Measurements from ENCODE around the gene CCL16. TPM values are rescaled to one million over a fixed set of nuclear protein-coding genes. Genes with fewer than 3 reads are reported as not detected.

The CCL16 gene
- total RNA-seq, 1 donor: not detected

DNA sequence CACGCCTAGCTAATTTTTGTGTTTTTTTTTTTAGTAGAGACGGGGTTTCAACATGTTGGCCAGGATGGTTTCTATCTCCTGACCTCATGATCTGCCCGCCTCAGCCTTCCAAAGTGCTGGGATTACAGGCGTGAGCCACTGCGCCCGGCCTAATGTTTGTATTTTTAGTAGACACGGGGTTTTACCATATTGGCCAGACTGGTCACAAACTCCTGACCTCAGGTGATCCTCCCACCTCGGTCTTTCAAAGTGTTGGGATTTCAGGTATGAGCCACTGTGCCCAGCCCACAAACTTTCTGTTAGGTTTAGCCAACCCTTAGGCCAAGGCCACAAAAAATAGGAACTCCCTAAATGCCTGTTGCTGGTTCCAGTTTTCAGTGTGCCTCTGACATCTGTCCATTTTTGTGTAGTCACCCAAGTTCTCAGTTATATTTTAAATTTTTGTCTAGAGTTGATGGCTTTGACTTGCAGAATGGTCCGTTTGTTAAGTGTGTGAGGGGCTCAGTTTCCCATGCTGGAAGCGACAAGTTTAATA is 12.7 kb downstream of the CCL16 start:
- no peak for TF ChIP-seq CTCF (IDR thresholded peaks at IDR 0.05; ENCODE audit: extremely low read depth, low read depth, low read length)
- no peak overlapping the region for H2AFZ ChIP-seq (ENCODE audit: low read length)
- H3K27ac ChIP-seq (ENCODE audit: low read depth, low read length): no peak overlapping the region
- H3K79me2 ChIP-seq (ENCODE audit: insufficient read depth, low read length): no peaks in the 10 kb centered on the region
- H4K20me1 ChIP-seq (ENCODE audit: insufficient read depth, low read length): no peaks in the 10 kb centered on the region
- peaks cover 9% of the 10 kb centered on the region for H3K27me3 ChIP-seq (ENCODE audit: insufficient read depth, low read length)
- no peak for DNase-seq (ENCODE audit: insufficient read length, low spot score, missing footprints)
- no peak overlapping the region for H3K4me3 ChIP-seq (ENCODE audit: insufficient read depth, low read length)
- H3K36me3 ChIP-seq (ENCODE audit: insufficient read depth, low read length): no peaks in the 10 kb centered on the region
- peaks cover 4% of the 10 kb centered on the region for H3K4me1 ChIP-seq (ENCODE audit: insufficient read depth, low read length)
- H3K9me3 ChIP-seq (ENCODE audit: low read depth, low read length): no peaks in the 10 kb centered on the region
- no peak overlapping the region for H3K4me2 ChIP-seq (ENCODE audit: insufficient read depth, low read length)

- no peak overlapping the region for H3K27ac ChIP-seq (ENCODE audit: low read depth, low read length)
- no peak overlapping the region for H3K4me2 ChIP-seq (ENCODE audit: insufficient read depth, low read length)
- H3K27me3 ChIP-seq (ENCODE audit: insufficient read depth, low read length): peaks cover 12% of the 10 kb centered on the region
- no peak for TF ChIP-seq CTCF (IDR thresholded peaks at IDR 0.05; ENCODE audit: extremely low read depth, low read depth, low read length)
- H3K79me2 ChIP-seq (ENCODE audit: insufficient read depth, low read length): no peaks in the 10 kb centered on the region
- H4K20me1 ChIP-seq (ENCODE audit: insufficient read depth, low read length): no peaks in the 10 kb centered on the region
- no peak for DNase-seq (ENCODE audit: insufficient read length, low spot score, missing footprints)
- H3K36me3 ChIP-seq (ENCODE audit: insufficient read depth, low read length): no peaks in the 10 kb centered on the region
- no peaks in the 10 kb centered on the region for H3K4me1 ChIP-seq (ENCODE audit: insufficient read depth, low read length)
- H3K4me3 ChIP-seq (ENCODE audit: insufficient read depth, low read length): no peak overlapping the region
- no peaks in the 10 kb centered on the region for H3K9me3 ChIP-seq (ENCODE audit: low read depth, low read length)
- no peak overlapping the region for H2AFZ ChIP-seq (ENCODE audit: low read length)
Measured at GRCh38 chr17:35965272-35965671, 16.0 kb downstream of the CCL16 start.

- H3K9me3 ChIP-seq (ENCODE audit: low read depth, low read length): no peaks in the 10 kb centered on the region
Measured at GRCh38 chr17:35963663-35964062, 17.6 kb downstream of the CCL16 start.

GRCh38 chr17:35953720-35954119 is 27.6 kb downstream of the CCL16 start:
- no peaks in the 10 kb centered on the region for H4K20me1 ChIP-seq (ENCODE audit: insufficient read depth, low read length)
- no peaks in the 10 kb centered on the region for H3K9me3 ChIP-seq (ENCODE audit: low read depth, low read length)
- no peak overlapping the region for H3K4me3 ChIP-seq (ENCODE audit: insufficient read depth, low read length)
- peaks cover 15% of the 10 kb centered on the region for H3K27me3 ChIP-seq (ENCODE audit: insufficient read depth, low read length)
- H2AFZ ChIP-seq (ENCODE audit: low read length): no peak overlapping the region
- H3K79me2 ChIP-seq (ENCODE audit: insufficient read depth, low read length): no peaks in the 10 kb centered on the region
- no peak overlapping the region for H3K4me2 ChIP-seq (ENCODE audit: insufficient read depth, low read length)
- TF ChIP-seq CTCF (IDR thresholded peaks at IDR 0.05; ENCODE audit: extremely low read depth, low read depth, low read length): no peak
- no peaks in the 10 kb centered on the region for H3K36me3 ChIP-seq (ENCODE audit: insufficient read depth, low read length)
- no peak for DNase-seq (ENCODE audit: insufficient read length, low spot score, missing footprints)
- no peak overlapping the region for H3K27ac ChIP-seq (ENCODE audit: low read depth, low read length)
- no peaks in the 10 kb centered on the region for H3K4me1 ChIP-seq (ENCODE audit: insufficient read depth, low read length)

More at GRCh38 chr17:35963663-35964062, 17.6 kb downstream of the CCL16 start:
- Histone ChIP-seq H4K20me1 (ENCODE audit: insufficient read depth, low read length) (no peaks in the 10 kb centered on the region), H3K27ac (ENCODE audit: low read depth, low read length) (no peak overlapping the region), H3K36me3 (ENCODE audit: insufficient read depth, low read length) (no peaks in the 10 kb centered on the region), H3K79me2 (ENCODE audit: insufficient read depth, low read length) (no peaks in the 10 kb centered on the region), H3K4me2 (ENCODE audit: insufficient read depth, low read length) (no peak overlapping the region), H2AFZ (ENCODE audit: low read length) (no peak overlapping the region), H3K27me3 (ENCODE audit: insufficient read depth, low read length) (peaks cover 16% of the 10 kb centered on the region), H3K4me1 (ENCODE audit: insufficient read depth, low read length) (no peaks in the 10 kb centered on the region), H3K4me3 (ENCODE audit: insufficient read depth, low read length) (no peak overlapping the region)
- TF ChIP-seq CTCF (IDR thresholded peaks at IDR 0.05; ENCODE audit: extremely low read depth, low read depth, low read length): no peak
- DNase-seq (ENCODE audit: insufficient read length, low spot score, missing footprints): no peak
